Stimulated activated CD8-positive, alpha-beta memory T cell treated with anti-CD3 and anti-CD28 coated beads, Interleukin-7, amount 100 ng/mL, for 48 hours (primary cell): ENCODE results near the gene SUPT4H1.
A peak's percentile ranks its signal among the peaks of the same experiment; 100 is the strongest.
"Not testable (repeated sequence)": the region's sequence is repeated elsewhere in the genome, so short reads cannot be mapped to it uniquely, and the experiment has no call there.

Experiments
- DNase-seq, 2 donors: peaks; one replicate each; pipeline ENCODE4 v3.0.0-alpha.2; 2020; ENCODE audit warnings: low read depth in 1 of 2; ENCODE audit errors: extremely low read depth in 1 of 2

Gene SUPT4H1

DNA sequence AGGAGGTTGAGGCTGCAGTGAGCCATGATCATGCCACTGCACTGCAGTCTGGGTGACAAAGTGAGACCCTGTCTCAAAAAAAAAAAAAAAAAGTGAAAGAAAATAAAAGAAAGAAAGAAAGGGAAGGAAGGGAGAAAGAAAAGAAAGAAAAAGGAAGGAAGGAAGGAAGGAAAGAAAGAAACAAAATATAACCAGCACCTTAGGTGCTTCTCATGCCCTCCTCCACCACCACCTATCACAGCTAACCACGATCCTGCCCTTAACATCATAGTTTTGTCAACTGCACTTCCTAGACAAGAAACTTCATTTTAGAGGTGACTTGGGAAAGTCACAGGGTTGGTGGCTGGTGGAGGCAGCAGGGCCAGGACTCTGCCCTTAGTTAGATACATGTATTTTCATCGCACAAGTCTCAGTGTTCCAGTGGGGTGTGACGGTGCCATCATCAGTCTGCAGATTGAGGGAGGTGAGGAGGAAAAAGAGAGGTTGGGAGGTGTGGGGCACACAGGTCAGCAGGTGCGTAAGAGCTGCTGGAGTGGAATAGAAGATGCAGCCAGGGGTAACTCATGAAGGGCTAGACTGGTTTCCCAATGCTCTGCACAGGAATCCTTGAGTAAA, 10.0 kb downstream of the SUPT4H1 start:
- DNase-seq: no peak

DNA sequence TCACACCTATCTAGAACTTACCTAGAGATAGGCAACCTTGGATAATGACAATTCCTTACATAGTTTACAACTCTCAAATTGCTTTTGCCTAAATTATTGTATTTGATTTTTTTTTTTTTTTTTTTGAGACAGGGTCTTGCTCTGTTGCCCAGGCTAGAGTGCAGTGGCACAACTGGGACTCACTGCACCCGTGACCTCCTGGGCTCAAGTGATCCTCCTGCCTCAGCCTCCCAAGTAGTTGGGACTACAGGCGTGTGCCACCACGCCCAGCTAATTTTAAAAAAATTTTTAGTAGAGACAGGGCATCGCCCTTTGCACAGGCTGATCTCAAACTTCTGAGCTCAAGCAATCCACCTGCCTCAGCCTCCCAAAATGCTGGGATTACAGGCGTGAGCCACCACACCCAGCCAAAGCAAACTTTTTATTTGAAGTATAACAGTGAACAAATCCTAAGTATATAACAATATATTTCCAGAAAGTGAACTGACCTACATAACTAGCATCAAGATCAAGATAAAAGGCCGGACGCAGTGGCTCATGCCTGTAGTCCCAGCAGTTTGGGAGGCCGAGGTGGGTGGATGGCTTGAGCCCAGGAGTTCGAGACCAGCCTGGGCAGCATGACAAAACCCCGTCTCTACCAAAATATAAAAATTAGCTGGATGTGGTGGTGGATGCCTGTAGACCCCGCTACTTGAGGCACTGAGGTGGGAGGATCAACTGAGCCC, 10.7 kb downstream of the SUPT4H1 start:
- DNase-seq: not testable (repeated sequence)

DNA sequence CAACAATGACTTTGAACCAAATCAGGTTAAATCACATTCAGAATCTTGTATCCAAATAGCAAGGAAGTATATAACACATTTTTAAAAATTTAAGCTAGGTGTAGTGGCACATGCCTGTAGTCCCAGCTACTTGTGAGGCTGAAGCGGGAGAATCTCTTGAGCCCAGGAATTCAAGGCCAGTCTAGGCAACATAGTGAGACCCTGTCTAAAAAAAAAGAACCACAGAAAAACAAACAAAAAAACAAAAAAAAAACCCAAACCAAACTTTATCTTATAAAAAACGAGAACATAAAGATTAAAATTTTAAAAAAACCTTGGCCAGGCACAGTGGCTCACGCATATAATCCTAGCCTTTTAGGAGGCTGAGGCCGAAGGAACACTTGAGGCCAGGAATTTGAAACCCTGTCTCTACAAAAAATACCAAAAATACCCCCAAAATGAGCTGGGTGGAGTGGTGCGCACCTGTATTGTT, 11.6 kb downstream of the SUPT4H1 start:
- no peak for DNase-seq

DNA sequence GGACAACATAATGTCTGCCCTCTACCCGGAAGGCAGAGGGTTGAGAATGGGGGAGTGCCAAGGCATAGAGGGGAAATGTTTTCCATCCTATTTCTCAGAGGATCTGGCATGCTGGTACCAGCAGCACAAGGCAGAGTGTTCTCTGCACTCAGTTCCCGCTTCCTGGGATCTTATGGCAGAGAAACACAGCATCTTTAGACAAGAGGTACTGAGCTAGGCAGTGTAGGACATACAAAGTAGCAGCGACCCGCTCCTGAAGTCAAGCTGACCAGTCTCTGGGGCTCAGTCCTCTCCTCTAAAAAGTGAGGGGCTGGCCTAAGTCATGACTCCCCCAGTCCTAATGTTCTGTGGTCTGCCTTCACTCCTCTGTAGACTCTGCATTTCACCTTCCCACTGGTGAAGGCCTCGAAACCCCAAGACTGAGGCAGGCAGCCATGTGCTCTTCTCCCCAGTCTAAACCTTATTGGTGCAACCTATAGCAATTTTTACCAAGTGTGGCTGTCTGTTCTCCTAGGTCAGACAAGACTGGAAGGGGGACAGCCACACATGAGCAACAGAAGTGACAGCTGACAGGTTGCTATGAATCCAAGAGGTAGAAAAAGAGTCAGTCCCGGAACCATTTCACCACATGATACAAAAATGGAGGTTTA, 12.1 kb downstream of the SUPT4H1 start:
- DNase-seq: peak in 1 of 2 donors; percentile 20

DNA sequence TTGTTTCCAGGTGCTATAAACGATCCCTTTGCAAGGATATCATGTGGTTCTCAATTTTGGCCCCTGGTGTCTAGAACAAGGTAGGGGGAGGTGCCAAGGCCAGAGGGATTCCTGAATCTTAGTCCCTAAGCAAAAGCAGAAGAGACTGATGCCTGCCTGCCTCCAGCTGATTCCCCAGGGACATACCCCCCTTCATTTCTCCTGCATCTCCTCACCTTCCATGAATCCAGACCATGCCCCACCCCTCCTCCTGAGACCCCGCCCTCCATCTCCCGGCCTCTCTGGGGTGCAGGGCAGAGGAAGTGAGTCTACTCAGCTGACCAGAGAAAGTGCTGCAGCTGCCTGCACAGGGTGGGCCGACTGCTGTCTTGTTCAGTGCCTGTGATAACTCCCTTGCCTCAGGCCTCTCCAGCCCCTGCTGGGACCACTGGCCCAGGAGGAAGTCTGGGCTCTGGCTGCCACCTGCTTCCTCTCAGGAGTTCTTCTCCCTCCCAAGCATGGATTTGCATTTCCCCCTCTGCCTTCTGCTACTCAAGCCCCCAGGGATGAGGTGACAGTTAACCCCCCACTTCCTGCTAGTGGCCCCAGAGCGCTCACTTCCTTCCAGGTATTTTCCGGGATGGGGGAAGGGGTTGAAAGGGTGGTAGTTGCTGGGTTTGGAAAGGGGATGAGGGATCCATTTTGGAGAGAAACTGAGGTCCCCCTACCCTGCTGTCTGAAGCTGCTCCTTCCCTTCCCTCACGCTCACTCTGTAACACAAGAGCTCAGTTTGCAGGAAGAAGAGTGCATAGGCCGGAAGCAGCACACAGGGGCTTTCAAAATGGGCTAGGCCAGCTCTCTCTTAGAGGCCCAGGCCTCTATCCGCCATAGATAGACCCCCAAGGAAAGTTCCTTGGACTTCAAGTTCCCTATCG, 12.9 kb downstream of the SUPT4H1 start:
- peak; percentile 76 to 90 for DNase-seq

DNA sequence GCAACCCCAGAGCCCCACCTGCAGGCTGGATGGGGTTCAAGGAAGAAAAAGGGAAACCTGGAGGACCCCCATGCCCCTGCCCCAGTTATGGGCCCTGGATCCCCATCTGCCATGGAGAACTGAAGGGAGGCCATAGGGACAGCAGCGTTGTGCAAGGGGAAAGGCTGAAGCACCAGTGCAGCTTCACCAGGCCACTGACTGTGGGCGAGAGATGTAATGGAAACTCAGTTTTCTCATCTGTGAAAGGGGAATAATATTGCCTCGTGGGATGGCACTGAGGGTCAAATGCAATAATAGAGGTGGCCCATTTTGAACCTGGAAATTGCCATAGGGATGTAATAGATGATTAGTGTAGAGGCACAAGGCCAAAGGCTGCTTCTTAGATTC, 13.6 kb downstream of the SUPT4H1 start:
- peak in 1 of 2 donors; percentile 37 for DNase-seq

DNA sequence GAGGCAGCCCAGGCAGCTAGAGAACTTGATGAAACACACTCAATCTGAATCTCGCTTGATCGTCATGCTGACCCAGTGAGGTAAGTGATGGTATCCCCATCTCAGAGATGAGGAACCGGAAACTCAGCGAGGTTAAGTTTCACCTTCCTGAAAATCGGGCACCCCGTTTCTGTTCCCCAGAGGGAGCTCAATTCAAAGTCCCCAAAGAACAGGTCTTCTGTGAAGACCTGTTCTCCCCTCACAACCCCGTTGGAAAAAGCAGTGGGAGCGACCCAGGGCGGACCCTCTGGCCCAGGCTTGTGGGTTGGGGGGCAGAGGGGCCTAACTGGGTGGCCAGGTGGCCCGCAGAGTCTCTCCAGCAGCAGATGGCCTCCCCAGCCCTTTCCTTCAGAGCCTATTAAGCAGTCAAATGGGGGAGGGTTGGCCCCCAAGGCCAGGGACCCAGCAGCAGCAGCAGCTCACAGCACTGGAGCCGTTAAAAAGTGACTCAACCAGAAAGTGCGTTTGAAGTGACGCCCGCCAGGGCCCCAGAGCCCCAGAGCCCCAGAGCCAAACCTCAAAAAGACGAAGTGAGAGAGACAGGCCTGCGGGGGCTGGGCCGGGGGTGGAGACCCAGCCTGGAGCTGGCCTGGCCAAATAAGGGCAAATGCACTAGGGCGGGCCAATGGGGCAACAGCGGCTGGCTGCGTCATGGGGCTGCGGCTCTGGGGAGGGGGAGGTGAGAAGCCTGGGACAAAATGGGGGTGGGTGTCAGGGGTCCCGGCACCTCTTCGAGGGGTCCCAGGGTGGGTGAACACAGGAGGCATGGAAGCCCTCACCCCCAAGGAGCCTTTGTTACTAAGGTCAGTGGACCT, 14.2 kb downstream of the SUPT4H1 start:
- DNase-seq: peak; percentile 90 to 96

DNA sequence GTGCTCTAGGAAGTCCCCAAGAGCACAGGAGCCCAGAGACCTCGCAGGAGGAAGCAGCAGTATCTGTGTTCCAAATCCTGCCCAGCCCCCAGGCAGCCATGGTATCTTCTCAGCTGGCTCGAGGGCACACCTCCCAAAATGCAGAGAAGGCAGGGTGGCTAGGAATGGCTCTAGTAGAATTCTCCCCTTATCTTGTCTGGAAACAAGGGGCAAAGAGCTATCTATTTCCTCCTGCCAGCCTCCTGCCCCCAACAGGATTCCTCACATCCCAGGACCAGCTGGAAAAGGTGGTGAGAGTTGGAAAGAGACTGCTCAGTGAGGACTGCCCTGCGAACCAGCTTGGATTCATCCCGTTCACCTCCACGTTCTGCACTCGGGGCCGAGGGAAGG, 14.8 kb downstream of the SUPT4H1 start:
- peak in 1 of 2 donors; percentile 32 for DNase-seq

DNA sequence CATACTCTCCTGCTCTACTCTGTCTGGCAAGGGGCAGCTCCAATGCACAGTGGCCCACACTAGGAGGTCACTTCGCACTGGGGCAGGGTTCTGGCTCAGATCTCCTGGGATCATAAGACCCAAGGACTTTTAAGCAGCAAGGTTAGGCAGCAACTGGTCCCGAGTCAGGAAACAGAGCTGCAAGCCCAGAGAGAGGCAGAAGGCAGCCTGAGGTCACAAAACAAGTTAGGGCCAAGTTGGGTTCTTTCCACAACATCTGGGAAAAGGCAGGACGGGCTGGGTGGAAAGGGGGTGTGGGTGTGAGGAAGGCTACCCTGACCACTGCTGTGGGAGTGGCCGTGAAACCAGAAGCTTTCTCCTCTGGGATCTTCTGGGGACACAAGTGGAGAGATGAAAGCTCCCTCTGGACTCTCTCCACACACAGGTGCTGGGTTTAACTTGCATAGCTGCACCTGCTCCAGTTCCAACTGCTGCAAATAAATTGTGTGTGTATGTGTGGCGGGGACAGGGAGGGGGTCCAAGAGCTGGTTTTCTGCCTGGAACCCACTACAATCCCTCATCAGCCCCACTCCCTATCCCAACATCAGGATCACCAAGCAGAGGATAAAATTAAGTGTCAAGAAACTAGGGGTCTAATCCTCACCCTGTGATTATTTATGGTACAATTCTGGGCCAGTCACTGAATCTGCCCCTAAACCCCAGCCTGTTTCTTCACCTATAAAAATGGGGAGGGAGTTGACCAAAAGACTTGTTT, 15.4 kb downstream of the SUPT4H1 start:
- peak in 1 of 2 donors; percentile 24 for DNase-seq

DNA sequence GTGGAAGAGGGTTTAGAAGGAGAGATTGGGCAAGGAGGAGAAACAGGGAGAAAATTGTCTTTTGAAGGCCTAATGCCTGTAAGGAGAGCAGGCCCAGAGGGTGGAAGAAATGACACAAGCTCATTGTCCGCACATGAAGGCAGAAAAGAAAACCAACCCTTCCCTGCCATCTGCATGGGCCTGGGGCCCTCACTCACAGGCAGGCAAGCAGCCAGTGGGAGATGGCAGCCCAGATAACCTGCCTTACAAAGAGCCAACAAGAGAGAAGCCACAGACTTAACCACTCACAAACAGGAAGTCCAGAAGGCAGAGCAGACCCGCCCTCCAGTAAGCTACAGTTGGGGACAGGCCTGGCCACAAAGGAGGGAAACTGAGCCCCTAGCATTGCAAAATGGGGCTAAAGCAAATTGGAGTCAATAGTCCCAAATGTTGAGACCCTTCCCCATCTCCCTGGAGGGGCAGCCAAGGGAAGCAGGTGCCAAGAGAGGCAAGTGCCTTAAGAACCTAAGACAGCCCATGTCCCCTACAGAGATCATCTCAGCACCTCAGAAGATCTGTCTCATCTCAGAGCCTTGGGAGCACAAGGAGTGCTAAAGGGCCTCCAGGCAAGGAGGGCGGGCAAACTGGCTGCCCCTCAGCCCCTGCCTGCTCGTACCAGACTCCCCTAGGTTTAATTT, 16.1 kb downstream of the SUPT4H1 start:
- peak; percentile 54 to 78 for DNase-seq

DNA sequence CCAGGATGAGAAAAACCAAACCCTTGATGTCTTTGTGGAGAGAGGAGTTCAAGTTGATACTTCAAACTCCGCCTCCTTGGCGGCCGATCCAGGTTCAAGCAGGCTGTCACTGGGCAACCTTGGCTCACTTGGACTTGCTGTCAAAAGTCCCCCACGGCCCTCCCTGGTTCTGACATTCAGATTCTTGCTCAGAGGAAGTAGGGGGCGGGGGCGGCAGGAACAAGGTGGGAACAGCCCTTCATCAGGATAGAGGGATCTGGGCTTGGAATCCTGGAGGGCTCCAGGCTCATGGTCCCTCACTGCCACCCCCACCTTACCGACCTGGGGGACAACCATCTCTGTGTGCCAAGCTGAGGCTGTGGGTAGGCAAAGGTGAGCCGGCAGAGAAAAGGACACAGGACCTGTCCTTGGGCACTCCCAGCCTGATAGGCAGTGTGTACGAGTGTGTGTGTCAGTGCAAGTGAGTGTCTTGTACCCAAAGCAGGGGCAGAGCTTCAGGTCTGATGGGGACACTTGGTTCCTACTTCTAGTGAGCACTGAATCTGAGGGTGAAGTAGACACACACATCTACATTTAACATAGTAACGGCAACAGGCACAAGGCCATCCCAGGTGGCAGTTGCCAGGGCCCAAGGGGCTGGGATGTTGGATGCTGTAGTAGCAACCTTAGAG, 16.8 kb downstream of the SUPT4H1 start:
- DNase-seq: peak in 1 of 2 donors; percentile 69

DNA sequence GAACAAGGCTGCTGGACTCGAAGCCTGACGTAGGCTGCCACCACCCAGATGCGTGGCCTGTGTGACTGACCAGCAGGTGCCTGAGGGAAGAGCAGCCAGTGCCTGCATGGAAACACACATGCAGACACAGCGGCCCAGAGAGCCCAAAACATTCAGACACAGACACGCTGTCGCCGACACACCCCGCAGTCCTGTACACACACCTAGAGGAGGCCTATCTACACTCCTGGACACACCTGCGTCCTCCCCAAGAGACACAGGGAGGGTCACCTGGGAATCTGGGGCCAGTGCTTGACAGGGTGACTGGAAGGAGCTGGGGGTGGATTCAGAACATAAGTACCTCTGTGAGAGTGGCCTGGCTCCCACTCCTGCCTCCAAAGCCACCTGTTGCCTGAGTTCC, 17.3 kb downstream of the SUPT4H1 start:
- DNase-seq: no peak

DNA sequence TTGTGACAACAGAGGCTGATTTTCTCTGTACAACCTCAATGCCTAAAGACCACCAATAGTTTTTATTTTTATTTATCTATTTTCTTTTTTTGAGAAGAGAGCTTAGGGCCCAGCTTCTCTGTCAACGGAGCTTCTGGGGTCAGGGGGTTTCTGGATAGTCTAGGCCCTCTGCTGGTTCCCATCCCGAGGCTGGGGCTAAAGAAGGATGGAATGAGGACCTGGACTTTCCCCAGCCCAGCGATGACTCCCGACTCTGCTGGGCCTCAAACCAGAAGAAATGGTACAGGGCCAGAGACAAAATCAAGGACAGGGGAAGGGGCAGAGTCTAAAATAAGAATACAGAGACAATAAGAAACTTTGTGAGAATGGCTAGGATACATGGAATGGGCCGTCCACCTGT, 17.7 kb downstream of the SUPT4H1 start:
- DNase-seq: no peak

DNA sequence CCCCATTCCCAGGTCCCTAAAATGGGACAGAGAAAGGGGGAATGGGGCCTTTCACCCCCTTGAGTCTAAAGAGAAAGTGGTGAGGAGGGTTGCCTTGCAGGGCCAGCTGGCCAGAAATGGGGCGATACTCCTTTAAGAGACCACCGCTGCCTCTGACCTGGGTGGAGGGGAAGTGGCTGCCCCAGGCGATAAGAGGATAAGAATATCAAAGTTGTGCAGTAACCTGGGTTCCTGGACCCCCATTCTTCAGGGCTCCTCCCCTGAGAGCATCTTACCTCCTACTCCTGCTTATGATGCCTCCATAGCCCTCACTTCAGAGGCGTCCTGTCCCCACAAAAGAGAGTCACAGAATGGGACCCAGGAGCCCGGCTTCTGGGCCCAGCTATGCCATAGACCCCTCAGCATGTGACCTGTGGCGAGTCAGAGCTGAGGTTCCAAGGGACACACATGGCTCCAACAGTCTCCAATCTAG, 18.2 kb downstream of the SUPT4H1 start:
- peak in 1 of 2 donors; percentile 45 for DNase-seq

DNA sequence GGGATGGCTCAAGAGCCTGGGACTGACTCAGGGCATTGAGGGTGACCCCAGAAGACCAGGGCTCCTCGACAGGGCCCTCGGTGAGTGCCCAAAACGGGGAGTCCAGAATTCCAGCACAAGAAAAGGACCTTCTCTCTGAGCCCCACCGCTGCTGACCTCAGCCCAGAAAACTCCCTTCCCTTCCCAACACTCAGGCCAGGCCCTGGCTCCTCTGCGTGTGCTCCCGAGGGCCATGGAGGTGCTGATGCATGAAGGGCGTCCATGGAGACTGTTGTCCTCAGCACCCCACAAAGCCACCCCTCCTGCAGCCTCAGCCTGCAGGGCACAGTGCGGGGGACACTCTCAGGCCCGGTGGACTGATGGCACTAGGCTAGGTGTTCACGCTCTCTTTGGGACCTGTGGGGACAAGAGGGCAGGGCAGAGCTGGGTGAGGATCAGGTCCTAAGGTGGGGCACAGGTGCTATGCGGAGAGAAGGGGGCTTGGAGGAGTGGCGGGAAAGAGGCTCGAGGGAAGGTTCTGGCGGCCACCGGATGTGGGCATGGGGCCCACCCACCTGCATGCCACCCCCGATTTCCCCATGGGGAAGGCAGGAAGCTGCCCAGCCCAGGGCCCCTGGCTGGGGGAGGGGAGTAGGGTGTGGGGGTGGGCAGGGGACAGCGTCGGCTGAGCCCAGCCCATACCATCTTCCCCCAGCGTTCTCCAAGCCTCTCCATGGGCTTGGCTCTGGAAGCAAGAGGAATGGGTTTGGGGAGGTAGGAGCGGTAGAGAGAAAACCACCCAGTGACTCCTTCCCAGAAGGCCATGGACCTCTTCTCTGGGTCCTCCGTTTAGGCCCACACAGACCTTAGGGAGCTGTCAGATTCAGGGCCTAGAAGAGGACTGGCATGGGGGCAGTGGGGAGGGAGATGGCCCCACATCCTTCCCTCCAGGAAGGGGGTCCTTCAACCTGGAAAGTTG, 18.9 kb downstream of the SUPT4H1 start:
- DNase-seq: peak; percentile 79 to 83

DNA sequence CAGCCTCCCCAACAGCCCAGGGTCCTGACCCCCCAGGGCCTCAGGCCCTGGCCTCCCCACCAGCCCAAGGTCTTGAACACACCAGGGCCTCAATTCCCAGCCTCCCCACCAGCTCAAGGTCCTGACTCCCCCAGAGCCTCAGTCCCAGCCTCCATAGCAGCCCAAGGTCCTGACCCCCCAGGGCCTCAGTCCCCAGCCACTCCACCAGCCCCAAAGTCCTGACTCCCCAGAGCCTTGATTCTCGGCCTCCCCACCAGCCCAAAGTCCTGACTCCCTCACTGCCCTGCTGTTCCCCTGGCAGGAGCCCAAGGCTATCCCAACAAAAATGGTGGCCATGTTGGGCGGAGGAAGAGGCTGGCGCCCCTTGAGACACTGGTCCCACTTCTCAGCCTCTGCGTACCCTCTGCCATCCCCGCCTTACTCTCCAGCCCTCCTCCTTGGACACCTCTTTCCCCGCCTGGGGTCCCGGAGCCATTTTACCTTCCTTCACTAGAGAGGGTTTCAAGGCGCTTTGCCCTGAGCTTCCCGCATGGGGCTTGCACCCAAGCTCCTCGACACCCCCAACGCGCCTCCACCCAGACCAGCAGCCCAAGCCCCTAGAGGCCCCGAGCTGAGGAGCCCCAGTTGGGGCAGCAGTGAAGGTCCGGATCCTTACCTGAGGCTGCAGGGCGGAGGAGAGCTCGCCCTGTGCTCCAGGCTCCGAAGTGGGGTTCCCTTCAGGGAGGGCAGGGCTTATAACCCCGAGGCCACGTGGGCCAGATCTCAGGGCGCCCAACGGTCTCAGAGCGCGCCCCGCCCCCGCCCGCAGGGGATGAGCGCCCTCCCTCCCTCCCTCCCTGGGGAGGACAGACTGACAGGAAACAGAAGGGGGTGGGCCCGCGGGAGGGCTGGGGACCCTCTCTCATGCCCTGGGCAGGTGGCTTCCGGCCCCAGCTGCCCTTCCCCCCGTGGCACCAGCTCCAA, 19.9 kb downstream of the SUPT4H1 start:
- DNase-seq: peak; percentile 87 to 90
